Epidermal melanocyte (primary cell): ENCODE measurements around the gene ANKRD34A.

ENCODE experiments used
- DNase-seq: peaks from one replicate; pipeline ENCODE4 v3.0.0; 2011; ENCODE audit warnings: low spot score; ENCODE audit not compliant: insufficient read length

Gene ANKRD34A

GRCh38 chr1:145964328-145965118 is at the start of gene ANKRD34A, which contains the start of gene POLR3GL:
Gene ANKRD34A (minus strand): TSS chr1:145964575. CDS start chr1:145961759, 2,816 bp downstream.
Gene POLR3GL (plus strand): TSS chr1:145964690. CDS start chr1:145974866, 10,176 bp downstream.
- peak; percentile 96 for DNase-seq

DNA sequence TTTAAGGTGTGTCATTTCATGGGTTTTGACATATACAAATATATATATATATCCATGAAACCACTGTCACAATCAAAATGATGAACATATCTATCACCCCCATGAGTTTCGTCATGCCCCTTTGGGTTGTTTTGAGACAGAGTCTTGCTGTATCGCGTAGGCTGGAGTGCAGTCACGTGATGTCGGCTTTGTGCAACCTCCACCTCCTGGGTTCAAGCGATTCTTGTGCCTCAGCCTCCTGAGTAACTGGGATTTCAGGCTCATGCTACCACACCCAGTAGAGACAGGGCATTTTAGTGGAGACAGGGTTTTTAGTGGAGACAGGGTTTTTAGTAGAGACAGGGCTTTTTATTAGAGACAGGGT is 49.2 kb upstream of the ANKRD34A start:
- no peak for DNase-seq

DNA sequence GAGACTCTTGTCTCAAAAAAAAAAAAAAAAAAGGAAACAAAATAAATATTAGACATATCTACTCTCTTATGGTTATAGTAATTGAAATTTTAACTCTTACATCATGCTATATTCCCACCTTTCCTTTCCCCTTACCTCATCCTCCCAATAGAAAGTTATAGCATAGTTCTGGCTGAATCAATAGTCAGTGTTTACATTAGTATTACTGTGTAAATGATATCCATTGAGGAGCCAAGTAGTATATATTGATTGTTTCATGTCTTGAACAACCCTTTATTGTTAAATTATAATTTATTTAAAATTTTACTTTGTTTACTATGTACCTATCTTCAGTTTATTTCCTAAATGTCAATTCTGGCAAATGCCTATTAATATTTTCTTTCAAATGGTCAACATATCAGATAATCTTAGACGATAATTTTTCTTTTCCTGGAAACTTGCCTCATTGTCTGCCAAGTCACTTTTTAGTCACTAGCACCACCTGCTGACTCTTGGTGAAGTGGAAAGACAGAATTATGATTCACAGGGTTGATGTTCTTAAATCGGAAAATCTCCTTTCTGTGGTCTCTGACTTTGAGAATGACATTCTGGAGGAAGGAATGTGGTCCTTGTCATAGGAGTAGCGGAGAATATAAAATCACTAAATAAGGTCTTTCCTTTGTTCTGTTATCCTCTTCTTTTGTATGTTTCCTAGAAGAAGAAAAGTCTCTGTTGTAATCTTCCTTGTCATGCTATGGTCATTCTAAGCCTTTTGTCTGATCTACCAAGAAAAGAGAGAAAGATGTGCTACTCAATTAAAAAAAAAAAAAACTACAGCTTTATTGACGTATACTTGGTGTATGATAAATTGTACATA is 48.6 kb upstream of the ANKRD34A start:
- DNase-seq, result peak; percentile 59

GRCh38 chr1:146010126-146010738 is 45.9 kb upstream of the ANKRD34A start:
- DNase-seq, result no peak

GRCh38 chr1:146007489-146008133 is 43.2 kb upstream of the ANKRD34A start:
- DNase-seq, result no peak

DNA sequence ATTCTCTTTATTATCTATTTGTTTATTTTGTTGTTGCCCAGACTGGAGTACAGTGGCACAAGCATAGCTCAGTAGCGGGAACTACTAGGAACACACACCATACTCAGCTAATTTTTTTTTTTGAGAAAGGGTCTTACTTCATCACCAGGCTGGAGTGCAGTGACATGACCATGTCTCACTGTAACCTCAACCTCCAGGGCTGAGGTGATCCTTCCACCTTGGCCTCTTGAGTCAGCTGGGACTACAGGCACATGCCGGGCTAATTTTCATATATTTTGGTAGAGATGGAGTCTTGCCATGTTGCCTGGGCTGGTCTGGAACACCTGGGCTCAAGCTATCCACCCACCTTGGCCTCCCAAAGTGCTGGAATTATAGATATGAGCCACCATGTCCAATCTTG is 37.3 kb upstream of the ANKRD34A start:
- no peak for DNase-seq

GRCh38 chr1:145999321-146000024 is 35.1 kb upstream of the ANKRD34A start:
- no peak for DNase-seq

DNA sequence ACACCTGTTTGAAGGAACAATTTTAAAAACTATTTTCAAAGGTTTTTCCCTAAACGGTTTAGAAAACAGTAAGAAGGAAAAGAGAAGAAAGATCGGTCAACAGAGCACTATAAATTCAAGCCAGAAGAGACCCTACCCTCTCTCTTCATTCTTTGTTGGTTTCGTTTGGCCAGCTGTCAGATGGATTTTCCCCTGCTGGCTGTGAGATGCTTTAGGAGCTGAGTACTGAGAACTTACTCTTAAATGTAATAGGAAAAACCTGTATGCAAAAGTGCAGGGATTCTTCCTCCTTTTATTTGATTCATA is 33.3 kb upstream of the ANKRD34A start:
- DNase-seq, result no peak

- no peak for DNase-seq
Measured at GRCh38 chr1:145997016-145997717, 32.8 kb upstream of the ANKRD34A start.

DNA sequence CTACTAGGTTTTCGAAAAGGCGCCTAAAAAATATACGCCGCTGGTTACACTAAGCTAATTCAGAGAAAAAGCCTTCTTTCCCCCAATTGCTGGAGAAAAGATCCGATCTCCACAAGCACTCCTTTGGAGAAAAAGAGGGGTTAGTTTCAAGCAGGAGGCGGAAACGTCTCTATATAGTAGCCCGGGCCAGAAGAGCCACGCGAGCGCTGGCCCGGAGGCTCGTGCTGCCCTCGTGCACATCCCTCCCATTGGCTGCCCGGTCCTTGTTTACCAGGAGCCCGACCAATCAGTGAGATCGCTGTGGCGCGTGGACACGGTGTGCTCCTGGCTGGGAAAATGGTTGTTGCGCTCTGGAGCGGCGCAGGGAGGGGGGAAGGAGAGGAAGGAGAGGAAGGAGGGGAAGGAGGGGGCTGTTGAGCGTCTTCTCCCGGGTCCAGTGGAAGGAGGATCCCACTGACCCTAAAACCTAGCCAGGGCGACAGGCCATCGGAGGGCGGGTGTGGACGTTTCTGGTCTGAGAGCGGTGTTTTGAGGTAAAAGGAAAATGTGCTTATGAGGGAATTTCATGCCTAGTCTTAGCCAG is 32.1 kb upstream of the ANKRD34A start, which contains the start of gene TXNIP:
TSS of gene TXNIP (minus strand) at position 147 of the 583 bp plus-strand sequence. CDS start 313 bp downstream, outside the sequence.
- peak; percentile 99 for DNase-seq

DNA sequence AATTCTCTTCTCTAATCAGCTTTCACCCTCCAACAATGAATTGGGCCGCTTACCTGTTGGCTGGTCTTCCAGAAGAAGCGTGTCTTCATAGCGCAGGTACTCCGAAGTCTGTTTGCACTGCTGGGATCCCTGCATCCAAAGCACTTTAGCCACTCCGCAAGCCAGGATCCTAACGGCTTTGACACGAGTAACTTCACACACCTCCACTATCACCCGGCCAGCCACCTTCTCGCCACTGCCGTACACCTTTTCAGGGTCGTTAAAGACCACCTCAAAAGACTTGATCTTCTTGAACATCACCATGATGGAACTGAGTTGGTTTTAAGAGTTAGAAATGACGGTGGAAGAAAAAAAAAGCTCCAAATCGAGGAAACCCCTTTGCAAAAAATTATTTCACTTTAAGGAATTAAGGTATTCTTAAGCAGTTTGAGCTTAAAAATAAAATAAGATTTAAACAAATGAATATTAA is 31.6 kb upstream of the ANKRD34A start:
- no peak for DNase-seq

GRCh38 chr1:145995148-145995881 is 30.9 kb upstream of the ANKRD34A start:
- no peak for DNase-seq

- DNase-seq, result no peak
Measured at GRCh38 chr1:145994391-145995120, 30.2 kb upstream of the ANKRD34A start.

GRCh38 chr1:145993618-145994390 is 29.4 kb upstream of the ANKRD34A start:
- no peak for DNase-seq

GRCh38 chr1:145992958-145993617 is 28.7 kb upstream of the ANKRD34A start:
- no peak for DNase-seq

GRCh38 chr1:145992502-145992936 is 28.1 kb upstream of the ANKRD34A start:
- DNase-seq, result no peak
